ENCODE measurements around the gene GLB1L. TPM values are rescaled to one million over a fixed set of nuclear protein-coding genes. Genes with fewer than 3 reads are reported as not detected.
"Not testable (repeated sequence)": the region's sequence is repeated elsewhere in the genome, so short reads cannot be mapped to it uniquely, and the experiment has no call there.

Gene GLB1L
- total and polyA plus RNA-seq, 8 donors = 0.58 to 31.4 (median 3.1) TPM; not detected in 1

- no peaks in the 10 kb centered on the region for H3K36me3 ChIP-seq
- intact Hi-C loops (cut with DNase I; ENCODE audit: low total_unique reads) = no loop called here
Observed at GRCh38 chr2:219266232-219266631, 21.0 kb upstream of the GLB1L start.

DNA sequence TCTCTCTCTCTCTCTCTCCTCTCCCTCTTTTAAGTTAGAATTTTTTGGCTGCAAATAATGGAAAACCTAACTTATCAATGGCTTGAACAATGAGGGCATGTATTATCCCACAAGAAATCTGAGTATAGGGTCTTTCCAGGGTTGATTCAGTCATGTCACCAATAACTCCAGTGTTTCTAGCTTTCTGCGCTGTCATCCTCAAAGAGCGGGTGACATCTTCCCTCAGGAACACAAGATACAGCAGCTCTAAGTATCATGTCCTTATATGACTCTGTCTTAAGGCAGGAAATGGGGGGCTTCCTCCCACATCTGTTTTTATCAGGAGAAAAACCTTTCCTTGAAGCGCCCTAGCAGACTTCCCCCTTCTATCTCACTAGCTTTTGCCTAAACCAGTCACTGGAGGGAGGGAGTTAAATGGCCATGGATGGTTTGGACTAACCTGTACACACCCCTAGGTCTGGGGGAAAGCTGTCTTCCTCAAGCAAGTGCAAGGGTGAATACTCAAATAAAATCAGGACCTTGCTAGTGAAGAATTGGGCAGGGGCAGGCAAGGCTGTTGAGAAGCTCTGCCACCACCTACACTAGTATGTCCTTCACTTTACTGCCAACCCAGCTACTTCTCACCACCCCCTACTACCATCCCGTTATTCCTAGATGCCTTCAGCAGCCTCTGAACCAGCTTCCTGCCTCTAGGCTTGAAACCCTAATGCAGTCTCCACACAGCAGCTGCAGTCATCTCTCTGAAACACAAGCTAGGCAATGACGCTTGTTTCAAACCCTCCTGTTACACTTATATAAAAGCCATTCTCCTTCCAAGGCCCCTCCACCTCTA lies 16.0 kb upstream of the GLB1L start:
- Histone ChIP-seq H3K4me3 (no peak overlapping the region), H3K27me3 (peaks cover 0 to 24% (median 4%) of the 10 kb centered on the region in 3 donors), H3K27ac (no peak overlapping the region), H3K9me3 (no peaks in the 10 kb centered on the region), H3K4me1 (no peaks in the 10 kb centered on the region), H3K36me3 (no peaks in the 10 kb centered on the region)
- TF ChIP-seq POLR2A (IDR thresholded peaks at IDR 0.05) = no peak
- TF ChIP-seq POLR2AphosphoS5 (IDR thresholded peaks at IDR 0.05) = no peak
- TF ChIP-seq, protein P1, sequence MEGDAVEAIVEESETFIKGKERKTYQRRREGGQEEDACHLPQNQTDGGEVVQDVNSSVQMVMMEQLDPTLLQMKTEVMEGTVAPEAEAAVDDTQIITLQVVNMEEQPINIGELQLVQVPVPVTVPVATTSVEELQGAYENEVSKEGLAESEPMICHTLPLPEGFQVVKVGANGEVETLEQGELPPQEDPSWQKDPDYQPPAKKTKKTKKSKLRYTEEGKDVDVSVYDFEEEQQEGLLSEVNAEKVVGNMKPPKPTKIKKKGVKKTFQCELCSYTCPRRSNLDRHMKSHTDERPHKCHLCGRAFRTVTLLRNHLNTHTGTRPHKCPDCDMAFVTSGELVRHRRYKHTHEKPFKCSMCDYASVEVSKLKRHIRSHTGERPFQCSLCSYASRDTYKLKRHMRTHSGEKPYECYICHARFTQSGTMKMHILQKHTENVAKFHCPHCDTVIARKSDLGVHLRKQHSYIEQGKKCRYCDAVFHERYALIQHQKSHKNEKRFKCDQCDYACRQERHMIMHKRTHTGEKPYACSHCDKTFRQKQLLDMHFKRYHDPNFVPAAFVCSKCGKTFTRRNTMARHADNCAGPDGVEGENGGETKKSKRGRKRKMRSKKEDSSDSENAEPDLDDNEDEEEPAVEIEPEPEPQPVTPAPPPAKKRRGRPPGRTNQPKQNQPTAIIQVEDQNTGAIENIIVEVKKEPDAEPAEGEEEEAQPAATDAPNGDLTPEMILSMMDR (IDR thresholded peaks at IDR 0.05) = no peak
- no peak for TF ChIP-seq EP300 (IDR thresholded peaks at IDR 0.05)
- no peak for DNase-seq
- 62 to 68% (median 65%) methylated on average over 5 of the region's 5 CpGs for WGBS, 5 donors
- intact Hi-C loops (cut with DNase I; ENCODE audit: low total_unique reads) = no loop called here

More at GRCh38 chr2:219266232-219266631, 21.0 kb upstream of the GLB1L start:
- peak in 1 of 2 donors; percentile 10 for DNase-seq
- Histone ChIP-seq H3K4me3 (no peak overlapping the region), H3K27me3 (peaks cover 0 to 4% (median 0%) of the 10 kb centered on the region in 3 donors), H3K4me1 (peaks cover 0 to 6% (median 0%) of the 10 kb centered on the region in 4 donors), H3K27ac (no peak overlapping the region), H3K9me3 (no peaks in the 10 kb centered on the region)
- TF ChIP-seq POLR2AphosphoS5 (IDR thresholded peaks at IDR 0.05) = no peak
- TF ChIP-seq, protein P1 (IDR thresholded peaks at IDR 0.05) = no peak
- no peak for TF ChIP-seq EP300 (IDR thresholded peaks at IDR 0.05)
- TF ChIP-seq POLR2A (IDR thresholded peaks at IDR 0.05) = no peak
- WGBS, 5 donors = 62 to 83% (median 76%) methylated on average over 4 to 5 of the region's 5 CpGs

GRCh38 chr2:219258942-219259341 lies 13.7 kb upstream of the GLB1L start:
- WGBS, 5 donors = 83 to 90% (median 86%) methylated on average over 10 of the region's 10 CpGs
- peaks cover 9 to 14% (median 12%) of the 10 kb centered on the region in 4 donors for H3K4me1 ChIP-seq
- H3K9me3 ChIP-seq; intact Hi-C loops (cut with DNase I; ENCODE audit: low total_unique reads); H3K36me3 ChIP-seq; H3K4me3 ChIP-seq; H3K27ac ChIP-seq; DNase-seq: not testable (repeated sequence)
- peaks cover 0 to 24% (median 4%) of the 10 kb centered on the region in 3 donors for H3K27me3 ChIP-seq

DNA sequence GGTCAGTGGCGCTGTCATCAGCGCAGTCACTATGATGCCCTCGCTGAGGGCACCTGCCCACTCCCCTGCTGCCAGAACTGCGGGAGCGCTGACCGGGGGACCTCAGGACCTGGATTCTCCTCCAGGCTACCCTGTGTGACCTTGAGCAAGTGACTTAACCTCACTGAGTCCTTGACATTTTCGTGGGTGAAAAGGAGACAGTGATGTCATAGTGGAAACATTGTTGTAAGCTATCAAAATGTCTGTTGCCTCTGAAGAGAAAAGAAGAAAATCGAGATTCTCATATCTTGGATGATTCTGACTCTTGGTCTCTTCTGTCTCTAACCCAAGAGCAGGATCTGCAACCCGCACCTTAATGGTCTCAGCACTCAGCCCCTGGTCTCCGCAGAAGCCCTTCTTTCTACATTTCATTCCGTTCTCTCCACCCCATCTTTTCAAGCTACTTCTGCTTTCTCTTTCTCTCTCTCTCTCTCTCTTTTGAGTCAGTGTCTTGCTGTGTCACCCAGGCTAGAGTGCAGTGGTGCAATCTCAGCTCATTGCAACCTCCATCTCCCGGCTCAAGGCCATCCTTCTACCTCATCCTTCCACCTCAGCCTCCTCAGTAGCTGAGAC lies 9.5 kb upstream of the GLB1L start:
- Histone ChIP-seq H3K27me3 (peaks cover 0 to 11% (median 0%) of the 10 kb centered on the region in 3 donors), H3K4me1 (peaks cover 49 to 54% (median 51%) of the 10 kb centered on the region in 4 donors), H3K27ac (peak overlapping the region; percentile 88 to 98 (median 94)), H3K36me3 (peaks cover 12 to 18% (median 16%) of the 10 kb centered on the region in 4 donors), H3K4me3 (peak overlapping the region; percentile 59 to 75 (median 72)), H3K9me3 (no peaks in the 10 kb centered on the region)
- no peak for DNase-seq
- 23 to 26% (median 23%) methylated on average over 11 to 12 of the region's 12 CpGs for WGBS, 5 donors
- intact Hi-C loops (cut with DNase I; ENCODE audit: low total_unique reads) = no loop called here
- TF ChIP-seq, protein P1 (IDR thresholded peaks at IDR 0.05) = no peak
- no peak for TF ChIP-seq POLR2A (IDR thresholded peaks at IDR 0.05)
- no peak for TF ChIP-seq EP300 (IDR thresholded peaks at IDR 0.05)
- TF ChIP-seq POLR2AphosphoS5 (IDR thresholded peaks at IDR 0.05) = peak in 1 of 3 donors; percentile 35
